ENCODE data around the gene STAT4. TPM values are rescaled to one million over a fixed set of nuclear protein-coding genes. Genes with fewer than 3 reads are reported as not detected.

STAT4 gene
- total RNA-seq, 1 donor from 2014 or later, result 8.0 TPM

GRCh38 chr2:191036363-191036762 lies 114.4 kb downstream of the STAT4 start:
- DNase-seq (no peak), ATAC-seq (peak; percentile 72)
- intact Hi-C loops (cut with DNase I), result no loop called here
- H3K9me3 ChIP-seq, result no peaks in the 10 kb centered on the region
- H3K27me3 ChIP-seq, result no peaks in the 10 kb centered on the region
- no peak for TF ChIP-seq CTCF (IDR thresholded peaks at IDR 0.05)
- H3K4me3 ChIP-seq, result no peak overlapping the region
- no peak overlapping the region for H3K27ac ChIP-seq
- no peaks in the 10 kb centered on the region for H3K36me3 ChIP-seq
- peaks cover 10% of the 10 kb centered on the region for H3K4me1 ChIP-seq

GRCh38 chr2:191032588-191033429 lies 118.0 kb downstream of the STAT4 start:
- no peak for TF ChIP-seq CTCF (IDR thresholded peaks at IDR 0.05)
- H3K27me3 ChIP-seq, result no peaks in the 10 kb centered on the region
- peak; percentile 65 for ATAC-seq
- H3K4me1 ChIP-seq, result peaks cover 19% of the 10 kb centered on the region
- no peaks in the 10 kb centered on the region for H3K36me3 ChIP-seq
- H3K27ac ChIP-seq, result no peak overlapping the region
- intact Hi-C loops (cut with DNase I), result no loop called here
- no peak for DNase-seq
- no peak overlapping the region for H3K4me3 ChIP-seq
- no peaks in the 10 kb centered on the region for H3K9me3 ChIP-seq

- no peak for ATAC-seq
Measured at GRCh38 chr2:191031256-191031655, 119.5 kb downstream of the STAT4 start.

GRCh38 chr2:191030521-191031154 lies 120.2 kb downstream of the STAT4 start:
- peak; percentile 67 for TF ChIP-seq CTCF (IDR thresholded peaks at IDR 0.05)
- Histone ChIP-seq H3K4me3 (no peak overlapping the region), H3K9me3 (no peaks in the 10 kb centered on the region), H3K27me3 (no peaks in the 10 kb centered on the region), H3K4me1 (peaks cover 19% of the 10 kb centered on the region), H3K36me3 (no peaks in the 10 kb centered on the region), H3K27ac (no peak overlapping the region)
- DNase-seq (no peak), ATAC-seq (peak; percentile 84)
- intact Hi-C loops (cut with DNase I), result no loop called here

More at GRCh38 chr2:191031256-191031655, 119.5 kb downstream of the STAT4 start:
- Histone ChIP-seq H3K9me3 (no peaks in the 10 kb centered on the region), H3K4me3 (no peak overlapping the region), H3K4me1 (peaks cover 19% of the 10 kb centered on the region), H3K27me3 (no peaks in the 10 kb centered on the region), H3K27ac (no peak overlapping the region), H3K36me3 (no peaks in the 10 kb centered on the region)
- TF ChIP-seq CTCF (IDR thresholded peaks at IDR 0.05), result no peak
- no peak for DNase-seq
- intact Hi-C loops (cut with DNase I), result no loop called here

GRCh38 chr2:191029280-191029950 lies 121.4 kb downstream of the STAT4 start:
- ATAC-seq, result peak; percentile 7
- intact Hi-C loops (cut with DNase I), result loop anchor here (5.0 kb wide), 1 partner anchor 247 kb away; no protein-coding TSS in a partner anchor

More at GRCh38 chr2:191029280-191029950, 121.4 kb downstream of the STAT4 start:
- H3K4me3 ChIP-seq, result no peak overlapping the region
- peaks cover 19% of the 10 kb centered on the region for H3K4me1 ChIP-seq
- TF ChIP-seq CTCF (IDR thresholded peaks at IDR 0.05), result no peak
- no peaks in the 10 kb centered on the region for H3K27me3 ChIP-seq
- H3K9me3 ChIP-seq, result no peaks in the 10 kb centered on the region
- no peaks in the 10 kb centered on the region for H3K36me3 ChIP-seq
- no peak for DNase-seq
- no peak overlapping the region for H3K27ac ChIP-seq
